Kidney (tissue), 14 donors: ENCODE results near the gene KRTAP4-7. TPM values are rescaled to one million over a fixed set of nuclear protein-coding genes. Genes with fewer than 3 reads are reported as not detected.
"Not testable (repeated sequence)": the region's sequence is repeated elsewhere in the genome, so short reads cannot be mapped to it uniquely, and the experiment has no call there.

Experiments used
- DNase-seq, 5 donors: peaks; one replicate each; pipeline ENCODE4 v3.0.0-alpha.2; 2013 to 2020
- FAIRE-seq: peaks from 2 replicates; lab custom pipeline; 2012; peaks lifted over from hg19 to GRCh38; lab: Jason Lieb, UNC
- H3K27ac ChIP-seq, 2 donors: one replicate each; pipeline ENCODE4 v1.7.0; 2013; ENCODE audit warnings: low read depth in 2 of 2, low read length in 2 of 2, inconsistent platforms in 1 of 2
- H3K27me3 ChIP-seq: one replicate; pipeline ENCODE4 v1.7.1; 2013; ENCODE audit warnings: low read length, inconsistent platforms; ENCODE audit not compliant: control insufficient read depth, insufficient read depth
- H3K36me3 ChIP-seq, 3 donors: one replicate each; pipeline versions ENCODE4 v1.7.0 to v1.7.1; 2013; ENCODE audit warnings: low read length in 3 of 3, control low read depth in 1 of 3, inconsistent platforms in 1 of 3; ENCODE audit not compliant: insufficient read depth in 3 of 3, control insufficient read depth in 2 of 3
- H3K4me1 ChIP-seq, 3 donors: one replicate each; pipeline versions ENCODE4 v1.7.0 to v1.7.1; 2013; ENCODE audit warnings: low read length in 3 of 3, inconsistent platforms in 1 of 3, low read depth in 1 of 3; ENCODE audit not compliant: control insufficient read depth in 2 of 3, insufficient read depth in 2 of 3
- H3K4me3 ChIP-seq, 3 donors: one replicate each; pipeline versions ENCODE4 v1.7.0 to v1.8.1; 2013; ENCODE audit warnings: low read length in 3 of 3, control low read depth in 1 of 3, inconsistent platforms in 1 of 3
- H3K9ac ChIP-seq, 3 donors: one replicate each; pipeline versions ENCODE4 v1.7.0 to v1.7.1; 2013; ENCODE audit warnings: low read length in 3 of 3, control low read depth in 1 of 3, inconsistent platforms in 1 of 3
- H3K9me3 ChIP-seq, 3 donors: one replicate each; pipeline versions ENCODE4 v1.7.0 to v1.7.1; 2013; ENCODE audit warnings: low read length in 3 of 3, control low read depth in 1 of 3, inconsistent platforms in 1 of 3; ENCODE audit not compliant: control insufficient read depth in 2 of 3, insufficient read depth in 1 of 3
- intact Hi-C: fragments of 100-400 bp; cut with DNase I; formaldehyde crosslinking; loops from one replicate; pipeline ENCODE4 v1.11.1; 2022
- polyA plus RNA-seq: library from polyadenylated mRNA; stranded (reverse); fragments of 350-450 nt; fragmentation: Illumina TruSeq; extraction: RNeasy Lipid Tissue Mini Kit (QIAGEN cat#74804); gene quantifications from one replicate; pipeline ENCODE4 v1.2.3, GENCODE V29; 2014; ENCODE audit warnings: low read depth, low replicate concordance; ENCODE audit not compliant: insufficient read depth
- total RNA-seq: library from RNA; stranded (reverse); fragmentation: NEBNext Ultra II Directional; extraction: Animal tissue kit (Norgen Biotek cat#: 25700); gene quantifications from one replicate; pipeline ENCODE4 v1.2.1, GENCODE V29; 2021
- TF ChIP-seq, protein P1 (sequence below): IDR thresholded peaks from 3 replicates; pipeline ENCODE4 v1.5.1; 2012; ENCODE audit warnings: mild to moderate bottlenecking, moderate library complexity, borderline replicate concordance; ENCODE audit not compliant: insufficient read depth; ENCODE audit errors: extremely low read depth
- donor health status: control.
- donor health status: control.
- donor health status: control.
- donor health status: control.
- donor health status: control.
- donor health status: DM: yes; HTN: yes; CAD: no.
- donor health status: Normal renal cell carcinoma (clear cell type).

Gene KRTAP4-7
- total and polyA plus RNA-seq, 2 donors from 2014 or later = not detected

- DNase-seq (no peak), FAIRE-seq (no peak)
- Histone ChIP-seq H3K9ac (no peak overlapping the region), H3K36me3 (no peaks in the 10 kb centered on the region), H3K9me3 (no peaks in the 10 kb centered on the region), H3K4me3 (no peak overlapping the region), H3K27me3 (no peaks in the 10 kb centered on the region), H3K27ac (no peak overlapping the region), H3K4me1 (no peaks in the 10 kb centered on the region)
- TF ChIP-seq, protein P1, sequence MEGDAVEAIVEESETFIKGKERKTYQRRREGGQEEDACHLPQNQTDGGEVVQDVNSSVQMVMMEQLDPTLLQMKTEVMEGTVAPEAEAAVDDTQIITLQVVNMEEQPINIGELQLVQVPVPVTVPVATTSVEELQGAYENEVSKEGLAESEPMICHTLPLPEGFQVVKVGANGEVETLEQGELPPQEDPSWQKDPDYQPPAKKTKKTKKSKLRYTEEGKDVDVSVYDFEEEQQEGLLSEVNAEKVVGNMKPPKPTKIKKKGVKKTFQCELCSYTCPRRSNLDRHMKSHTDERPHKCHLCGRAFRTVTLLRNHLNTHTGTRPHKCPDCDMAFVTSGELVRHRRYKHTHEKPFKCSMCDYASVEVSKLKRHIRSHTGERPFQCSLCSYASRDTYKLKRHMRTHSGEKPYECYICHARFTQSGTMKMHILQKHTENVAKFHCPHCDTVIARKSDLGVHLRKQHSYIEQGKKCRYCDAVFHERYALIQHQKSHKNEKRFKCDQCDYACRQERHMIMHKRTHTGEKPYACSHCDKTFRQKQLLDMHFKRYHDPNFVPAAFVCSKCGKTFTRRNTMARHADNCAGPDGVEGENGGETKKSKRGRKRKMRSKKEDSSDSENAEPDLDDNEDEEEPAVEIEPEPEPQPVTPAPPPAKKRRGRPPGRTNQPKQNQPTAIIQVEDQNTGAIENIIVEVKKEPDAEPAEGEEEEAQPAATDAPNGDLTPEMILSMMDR = no peak
- intact Hi-C loops = no loop called here
These were observed 12.1 kb downstream of the KRTAP4-7 start for GRCh38 chr17:41096055-41096454.

DNA sequence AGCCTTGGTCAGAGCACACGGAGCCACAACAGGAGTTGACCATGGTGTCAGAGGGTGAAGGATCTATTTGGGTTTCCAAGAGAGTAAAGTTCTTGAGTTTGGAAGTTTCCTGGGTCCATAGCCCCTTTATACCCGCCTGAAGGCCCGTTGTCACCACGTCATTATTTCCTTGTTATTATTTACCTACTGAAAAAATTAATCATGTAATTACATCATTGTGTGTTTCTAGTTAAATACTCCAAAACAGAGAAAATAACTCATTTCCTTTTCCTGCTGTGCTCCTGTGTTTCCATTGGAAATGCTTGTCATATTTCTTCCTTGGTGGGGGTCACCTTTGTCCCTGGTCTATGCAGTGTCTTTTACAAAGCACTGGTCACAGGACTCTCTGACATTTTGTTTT, 14.1 kb downstream of the KRTAP4-7 start, which contains the start of gene KRTAP4-8:
Gene KRTAP4-8 (minus strand): TSS at position 101 of the 400 bp plus-strand sequence. CDS start 58 bp downstream, at position 43.
- Histone ChIP-seq H3K9me3 (no peaks in the 10 kb centered on the region), H3K4me1 (no peaks in the 10 kb centered on the region), H3K36me3 (no peaks in the 10 kb centered on the region), H3K9ac (no peak within 1 kb of the TSS), H3K27me3 (no peaks in the 10 kb centered on the region), H3K27ac (no peak within 1 kb of the TSS), H3K4me3 (no peak within 1 kb of the TSS)
- FAIRE-seq (no peak), DNase-seq (no peak)
- intact Hi-C loops = no loop called here
- TF ChIP-seq, protein P1 = no peak

DNA sequence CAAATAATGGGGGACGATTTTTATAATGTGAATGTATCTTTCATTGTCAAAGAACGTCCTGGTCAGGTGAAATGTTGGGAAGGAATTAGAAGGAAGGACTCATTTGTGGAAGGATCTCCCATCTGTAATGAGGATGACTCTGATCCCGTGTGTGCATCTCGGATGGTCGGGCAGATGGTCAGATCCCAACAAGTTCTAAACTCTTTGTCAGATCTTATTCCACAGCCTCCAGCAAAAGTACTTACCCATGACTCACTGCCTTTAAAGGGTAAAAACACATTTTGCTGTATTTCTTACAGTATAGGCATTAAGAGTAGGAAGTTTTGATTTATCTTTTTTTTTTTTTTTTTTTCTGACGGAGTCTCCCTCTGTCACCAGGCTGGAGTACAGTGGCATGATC, 14.5 kb downstream of the KRTAP4-7 start:
- DNase-seq (no peak), FAIRE-seq (no peak)
- no peak overlapping the region for H3K27ac ChIP-seq
- no peak overlapping the region for H3K9ac ChIP-seq
- no peaks in the 10 kb centered on the region for H3K36me3 ChIP-seq
- TF ChIP-seq, protein P1 = no peak
- intact Hi-C loops = no loop called here
- H3K27me3 ChIP-seq = no peaks in the 10 kb centered on the region
- H3K4me3 ChIP-seq = no peak overlapping the region
- H3K9me3 ChIP-seq = no peaks in the 10 kb centered on the region
- H3K4me1 ChIP-seq = no peaks in the 10 kb centered on the region

GRCh38 chr17:41099682-41100480, 15.9 kb downstream of the KRTAP4-7 start:
- H3K4me1 ChIP-seq, H3K27me3 ChIP-seq, H3K27ac ChIP-seq, intact Hi-C loops, H3K4me3 ChIP-seq, FAIRE-seq, H3K9me3 ChIP-seq, DNase-seq, H3K9ac ChIP-seq, H3K36me3 ChIP-seq: not testable (repeated sequence)
